ENCODE measurements around the gene PAN3. TPM values are rescaled to one million over a fixed set of nuclear protein-coding genes. Genes with fewer than 3 reads are reported as not detected.
A peak's percentile ranks its signal among the peaks of the same experiment; 100 is the strongest.

PAN3 gene
- total RNA-seq, 1 donor from 2014 or later, result 28.3 TPM

- Mint-ChIP-seq H3K27ac (ENCODE audit: unreplicated experiment) (no peak overlapping the region), H3K4me1 (ENCODE audit: low read depth, unreplicated experiment) (peaks cover 4% of the 10 kb centered on the region)
- no peak for DNase-seq (ENCODE audit: low read depth)
These were observed 186.7 kb downstream of the PAN3 start for GRCh38 chr13:28325022-28325421.

GRCh38 chr13:28326056-28326455 is 187.7 kb downstream of the PAN3 start:
- Mint-ChIP-seq H3K9me3 (ENCODE audit: unreplicated experiment) (peaks cover 2% of the 10 kb centered on the region), H3K4me3 (ENCODE audit: unreplicated experiment) (no peak overlapping the region), H3K4me1 (ENCODE audit: low read depth, unreplicated experiment) (peaks cover 5% of the 10 kb centered on the region), H3K27ac (ENCODE audit: unreplicated experiment) (no peak overlapping the region), H3K27me3 (ENCODE audit: low read depth, unreplicated experiment) (no peaks in the 10 kb centered on the region), H3K36me3 (ENCODE audit: low read depth, unreplicated experiment) (no peaks in the 10 kb centered on the region)
- no peak for FAIRE-seq
- Histone ChIP-seq H3K4me1 (ENCODE audit: insufficient read depth, low read length) (peaks cover 13% of the 10 kb centered on the region), H3K9ac (ENCODE audit: low read length) (no peak overlapping the region), H3K36me3 (ENCODE audit: insufficient read depth, low read length) (no peaks in the 10 kb centered on the region), H3K79me2 (ENCODE audit: insufficient read depth, low read length) (no peaks in the 10 kb centered on the region), H2AFZ (ENCODE audit: low read depth, low read length) (no peak overlapping the region), H3K4me2 (ENCODE audit: low read length) (no peak overlapping the region), H3K4me3 (ENCODE audit: insufficient read depth, low read depth, low read length) (no peak overlapping the region), H4K20me1 (ENCODE audit: insufficient read depth, low read length) (no peaks in the 10 kb centered on the region), H3K27me3 (ENCODE audit: insufficient read depth, low read length) (no peaks in the 10 kb centered on the region), H3K27ac (ENCODE audit: low read depth, low read length) (no peak overlapping the region), H3K9me3 (ENCODE audit: insufficient read depth, low read depth, low read length) (no peaks in the 10 kb centered on the region)
- no peak for DNase-seq (ENCODE audit: low read depth)
- TF ChIP-seq EZH2 (IDR thresholded peaks at IDR 0.05; ENCODE audit: insufficient read depth, low read length), result no peak
- no peak for TF ChIP-seq CTCF (IDR thresholded peaks at IDR 0.05; ENCODE audit: insufficient read depth, low read depth, low read length)

More at GRCh38 chr13:28325022-28325421, 186.7 kb downstream of the PAN3 start:
- Histone ChIP-seq H3K36me3 (ENCODE audit: insufficient read depth, low read length) (no peaks in the 10 kb centered on the region), H3K79me2 (ENCODE audit: insufficient read depth, low read length) (no peaks in the 10 kb centered on the region), H3K27ac (ENCODE audit: low read depth, low read length) (no peak overlapping the region), H3K4me3 (ENCODE audit: insufficient read depth, low read depth, low read length) (no peak overlapping the region), H3K9ac (ENCODE audit: low read length) (no peak overlapping the region), H2AFZ (ENCODE audit: low read depth, low read length) (no peak overlapping the region), H3K4me2 (ENCODE audit: low read length) (no peak overlapping the region), H4K20me1 (ENCODE audit: insufficient read depth, low read length) (no peaks in the 10 kb centered on the region), H3K27me3 (ENCODE audit: insufficient read depth, low read length) (no peaks in the 10 kb centered on the region), H3K9me3 (ENCODE audit: insufficient read depth, low read depth, low read length) (no peaks in the 10 kb centered on the region), H3K4me1 (ENCODE audit: insufficient read depth, low read length) (peaks cover 12% of the 10 kb centered on the region)
- Mint-ChIP-seq H3K9me3 (ENCODE audit: unreplicated experiment) (peaks cover 2% of the 10 kb centered on the region), H3K4me3 (ENCODE audit: unreplicated experiment) (no peak overlapping the region), H3K36me3 (ENCODE audit: low read depth, unreplicated experiment) (no peaks in the 10 kb centered on the region), H3K27me3 (ENCODE audit: low read depth, unreplicated experiment) (no peaks in the 10 kb centered on the region)
- no peak for FAIRE-seq
- TF ChIP-seq EZH2 (IDR thresholded peaks at IDR 0.05; ENCODE audit: insufficient read depth, low read length) (no peak), CTCF (IDR thresholded peaks at IDR 0.05; ENCODE audit: insufficient read depth, low read depth, low read length) (no peak)

- H3K36me3 Mint-ChIP-seq (ENCODE audit: low read depth, unreplicated experiment), result no peaks in the 10 kb centered on the region
- Histone ChIP-seq H3K9ac (ENCODE audit: low read length) (no peak overlapping the region), H3K4me3 (ENCODE audit: insufficient read depth, low read depth, low read length) (no peak overlapping the region), H3K9me3 (ENCODE audit: insufficient read depth, low read depth, low read length) (no peaks in the 10 kb centered on the region), H2AFZ (ENCODE audit: low read depth, low read length) (no peak overlapping the region), H3K27ac (ENCODE audit: low read depth, low read length) (no peak overlapping the region), H3K79me2 (ENCODE audit: insufficient read depth, low read length) (no peaks in the 10 kb centered on the region), H3K4me2 (ENCODE audit: low read length) (no peak overlapping the region), H3K4me1 (ENCODE audit: insufficient read depth, low read length) (peaks cover 13% of the 10 kb centered on the region), H4K20me1 (ENCODE audit: insufficient read depth, low read length) (no peaks in the 10 kb centered on the region), H3K36me3 (ENCODE audit: insufficient read depth, low read length) (no peaks in the 10 kb centered on the region), H3K27me3 (ENCODE audit: insufficient read depth, low read length) (no peaks in the 10 kb centered on the region)
- H3K9me3 Mint-ChIP-seq (ENCODE audit: unreplicated experiment), result peaks cover 2% of the 10 kb centered on the region
- DNase-seq (ENCODE audit: low read depth), result no peak
- peaks cover 5% of the 10 kb centered on the region for H3K4me1 Mint-ChIP-seq (ENCODE audit: low read depth, unreplicated experiment)
- TF ChIP-seq CTCF (IDR thresholded peaks at IDR 0.05; ENCODE audit: insufficient read depth, low read depth, low read length) (no peak), EZH2 (IDR thresholded peaks at IDR 0.05; ENCODE audit: insufficient read depth, low read length) (no peak)
- H3K27ac Mint-ChIP-seq (ENCODE audit: unreplicated experiment), result peak overlapping the region; percentile 41
- H3K27me3 Mint-ChIP-seq (ENCODE audit: low read depth, unreplicated experiment), result no peaks in the 10 kb centered on the region
- FAIRE-seq, result no peak
- H3K4me3 Mint-ChIP-seq (ENCODE audit: unreplicated experiment), result no peak overlapping the region
These were observed 189.3 kb downstream of the PAN3 start for GRCh38 chr13:28327373-28328270.

All from astrocyte (in vitro differentiated cells and primary cell).